Body of pancreas (tissue), 4 donors: ENCODE data around the gene ANKLE1.

ENCODE experiments used
- CTCF ChIP-seq, 7 experiments: fragments of 450-650 bp in 4 of 7; fragments of 200-600 bp in 3 of 7; sonication (generic) in 3 of 7; IDR thresholded peaks; one replicate each; pipeline ENCODE4 v1.5.1; 2016 to 2019; ENCODE audit warnings: antibody characterized with exemption in 7 of 7
- POLR2A ChIP-seq, 3 donors: fragments of 450-650 bp; IDR thresholded peaks; one replicate each; pipeline ENCODE4 v1.6.1; 2016; ENCODE audit warnings: antibody characterized with exemption in 3 of 3, mild to moderate bottlenecking in 2 of 3

GRCh38 chr19:17332677-17333581, 51.2 kb downstream of the ANKLE1 start:
- TF ChIP-seq CTCF (IDR thresholded peaks at IDR 0.05): no peak
- TF ChIP-seq POLR2A (IDR thresholded peaks at IDR 0.05): no peak
